Adrenal gland (tissue), 12 donors: ENCODE data around the gene SYT13. TPM values are rescaled to one million over a fixed set of nuclear protein-coding genes. Genes with fewer than 3 reads are reported as not detected.

ENCODE experiments used
- DNase-seq, 7 donors: peaks; one replicate each; pipeline ENCODE4 v3.0.0-alpha.2; 2019 to 2020
- H3K27ac ChIP-seq, 5 donors: fragments of 200-600 bp; sonication (generic) in 4 of 5; 1 replicate in 3 of 5; 2 replicates in 2 of 5; pipeline versions ENCODE4 v1.5.1 to v1.8.0; 2016 to 2020; ENCODE audit warnings: mild to moderate bottlenecking in 1 of 5
- H3K27me3 ChIP-seq: fragments of 200-600 bp; 2 replicates; pipeline ENCODE4 v1.8.0; 2021
- H3K36me3 ChIP-seq, 2 donors: fragments of 200-600 bp; replicated peaks in 1 of 2; 1 replicate in 1 of 2; 2 replicates in 1 of 2; pipeline versions ENCODE4 v1.5.1 to v1.8.0; 2018 to 2022
- H3K4me1 ChIP-seq, 2 donors: fragments of 200-600 bp; replicated peaks in 1 of 2; 1 replicate in 1 of 2; 2 replicates in 1 of 2; pipeline versions ENCODE4 v1.5.1 to v1.8.0; 2018 to 2021
- H3K4me3 ChIP-seq, 4 donors: fragments of 200-600 bp; sonication (generic) in 3 of 4; one replicate each; pipeline ENCODE4 v1.5.1; 2016 to 2018
- H3K9me3 ChIP-seq, 3 donors: fragments of 200-600 bp; sonication (generic) in 1 of 3; replicated peaks in 1 of 3; 1 replicate in 2 of 3; 2 replicates in 1 of 3; pipeline versions ENCODE4 v1.5.1 to v1.8.0; 2016 to 2021
- CTCF ChIP-seq, 6 experiments: fragments of 450-650 bp in 4 of 6; fragments of 200-600 bp in 2 of 6; sonication (generic) in 1 of 6; IDR thresholded peaks; 1 replicate in 5 of 6; 2 replicates in 1 of 6; pipeline versions ENCODE4 v1.5.1 to v1.8.0; 2016 to 2021; ENCODE audit warnings: antibody characterized with exemption in 6 of 6, mild to moderate bottlenecking in 2 of 6, moderate library complexity in 1 of 6
- POLR2A ChIP-seq, 2 donors: fragments of 450-650 bp; IDR thresholded peaks; one replicate each; pipeline ENCODE4 v1.6.1; 2017; ENCODE audit warnings: antibody characterized with exemption in 2 of 2, mild to moderate bottlenecking in 2 of 2, moderate library complexity in 1 of 2
- WGBS, 4 donors: extraction: QIAGEN DNeasy Blood & Tissue Kit in 2 of 4; methylation state at CpG; one replicate each; pipeline versions ENCODE4 v1.1.5 to v1.1.7; 2013 to 2017; 5-methylcytosine and 5-hydroxymethylcytosine counted together
- intact Hi-C, 2 donors: fragments of 100-400 bp; cut with DNase I; formaldehyde crosslinking; loops; one replicate each; pipeline versions ENCODE4 v1.14.1 to v1.15.0; 2022 to 2023
- polyA plus RNA-seq, 3 donors: library from polyadenylated mRNA; stranded (reverse); fragments of 200-250 nt in 2 of 3; fragments of 350-450 nt in 1 of 3; fragmentation: Illumina TruSeq in 1 of 3; extraction: RNeasy Lipid Tissue Mini Kit (QIAGEN cat#74804) in 1 of 3; gene quantifications; one replicate each; pipeline ENCODE4 v1.2.3, GENCODE V29; 2013 to 2014
- total RNA-seq, 9 donors: library from RNA; depleted of rRNA in 4 of 9; stranded (reverse); fragments of >200 nt in 4 of 9; fragments of 120-200 nt in 1 of 9; fragmentation: NEBNext Ultra II Directional in 1 of 9; extraction: Animal tissue kit (Norgen Biotek cat#: 25700) in 1 of 9; gene quantifications; one replicate each; pipeline versions ENCODE4 v1.1.0 to v1.2.4, GENCODE V29; 2013 to 2023
- donor health status: healthy with polysubstance abuse.
- donor health status: Bipolar disorder and iron deficiency.
- donor health status: DM: yes; HTN: yes; CAD: no.
- donor health status: DM: no; HTN: no; CAD: no.
- donor health status: DM: no; HTN: no; CAD: no.
- donor health status: DM: yes; HTN: yes; CAD: no.

SYT13 gene
- total and polyA plus RNA-seq, 12 donors: 0.50 to 6.6 (median 2.7) TPM; not detected in 4

GRCh38 chr11:45313171-45313865 is 27.2 kb upstream of the SYT13 start:
- TF ChIP-seq POLR2A (IDR thresholded peaks at IDR 0.05) (no peak), CTCF (IDR thresholded peaks at IDR 0.05) (no peak)
- Histone ChIP-seq H3K4me1 (no peaks in the 10 kb centered on the region), H3K27me3 (peaks cover 11% of the 10 kb centered on the region), H3K36me3 (no peaks in the 10 kb centered on the region), H3K27ac (no peak overlapping the region), H3K9me3 (no peaks in the 10 kb centered on the region), H3K4me3 (no peak overlapping the region)
- DNase-seq: no peak
- intact Hi-C loops: no loop called here
- WGBS, 4 donors: 86 to 94% (median 92%) methylated on average over 1 of the region's 1 CpG

GRCh38 chr11:45305874-45306623 is 19.9 kb upstream of the SYT13 start:
- no peaks in the 10 kb centered on the region for H3K27me3 ChIP-seq
- peak in 1 of 7 donors; percentile 8 for DNase-seq
- no peak overlapping the region for H3K4me3 ChIP-seq
- H3K36me3 ChIP-seq: no peaks in the 10 kb centered on the region
- WGBS, 4 donors: 35 to 42% (median 37%) methylated on average over 5 of the region's 5 CpGs
- intact Hi-C loops: no loop called here
- no peak for TF ChIP-seq POLR2A (IDR thresholded peaks at IDR 0.05)
- no peak for TF ChIP-seq CTCF (IDR thresholded peaks at IDR 0.05)
- peaks cover 0 to 8% of the 10 kb centered on the region in 2 donors for H3K4me1 ChIP-seq
- no peak overlapping the region for H3K27ac ChIP-seq
- no peaks in the 10 kb centered on the region for H3K9me3 ChIP-seq

GRCh38 chr11:45304992-45305335 is 18.8 kb upstream of the SYT13 start:
- Histone ChIP-seq H3K27ac (no peak overlapping the region), H3K4me1 (peaks cover 0 to 8% of the 10 kb centered on the region in 2 donors), H3K9me3 (no peaks in the 10 kb centered on the region), H3K27me3 (no peaks in the 10 kb centered on the region), H3K4me3 (no peak overlapping the region), H3K36me3 (no peaks in the 10 kb centered on the region)
- DNase-seq: no peak
- no peak for TF ChIP-seq CTCF (IDR thresholded peaks at IDR 0.05)
- no peak for TF ChIP-seq POLR2A (IDR thresholded peaks at IDR 0.05)
- 74 to 92% (median 90%) methylated on average over 3 to 4 of the region's 4 CpGs for WGBS, 4 donors
- intact Hi-C loops: no loop called here

- Histone ChIP-seq H3K4me1 (peaks cover 0 to 8% of the 10 kb centered on the region in 2 donors), H3K27me3 (no peaks in the 10 kb centered on the region), H3K4me3 (no peak overlapping the region), H3K27ac (no peak overlapping the region), H3K36me3 (no peaks in the 10 kb centered on the region), H3K9me3 (no peaks in the 10 kb centered on the region)
- TF ChIP-seq POLR2A (IDR thresholded peaks at IDR 0.05) (no peak), CTCF (IDR thresholded peaks at IDR 0.05) (no peak)
- intact Hi-C loops: no loop called here
- WGBS, 4 donors: 89 to 95% (median 92%) methylated on average over 4 to 15 of the region's 15 CpGs
- DNase-seq: no peak
Observed at GRCh38 chr11:45304111-45304991, 18.2 kb upstream of the SYT13 start.
